GM12892 (cell line): ENCODE results near the gene RFNG. TPM values are rescaled to one million over a fixed set of nuclear protein-coding genes. Genes with fewer than 3 reads are reported as not detected.
A peak's percentile ranks its signal among the peaks of the same experiment; 100 is the strongest.

Experiments used
- DNase-seq: peaks from one replicate; pipeline ENCODE4 v3.0.0; 2011; ENCODE audit not compliant: insufficient read length
- FAIRE-seq: peaks from 2 replicates; lab custom pipeline; 2011; peaks lifted over from hg19 to GRCh38; lab: Jason Lieb, UNC
- POLR2A ChIP-seq: IDR thresholded peaks from 2 replicates; pipeline ENCODE4 v1.6.1; 2011; ENCODE audit warnings: low read depth, low read length, control low read depth
- POLR2AphosphoS5 ChIP-seq: IDR thresholded peaks from 2 replicates; pipeline ENCODE4 v1.6.1; 2011; ENCODE audit warnings: low read depth, low read length, control low read depth
- TAF1 ChIP-seq: IDR thresholded peaks from 2 replicates; pipeline ENCODE4 v1.6.1; 2011; ENCODE audit warnings: low read depth, mild to moderate bottlenecking, control low read depth, low read length, borderline replicate concordance
- polyA plus RNA-seq: library from polyadenylated mRNA; unstranded; fragments of >200 nt; gene quantifications from one replicate; pipeline ENCODE4 v1.2.1, GENCODE V29; 2012; ENCODE audit warnings: missing spikeins, inconsistent platforms; ENCODE audit not compliant: missing spikeins

Gene RFNG, protein sequence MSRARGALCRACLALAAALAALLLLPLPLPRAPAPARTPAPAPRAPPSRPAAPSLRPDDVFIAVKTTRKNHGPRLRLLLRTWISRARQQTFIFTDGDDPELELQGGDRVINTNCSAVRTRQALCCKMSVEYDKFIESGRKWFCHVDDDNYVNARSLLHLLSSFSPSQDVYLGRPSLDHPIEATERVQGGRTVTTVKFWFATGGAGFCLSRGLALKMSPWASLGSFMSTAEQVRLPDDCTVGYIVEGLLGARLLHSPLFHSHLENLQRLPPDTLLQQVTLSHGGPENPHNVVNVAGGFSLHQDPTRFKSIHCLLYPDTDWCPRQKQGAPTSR
- 7.1 TPM for polyA plus RNA-seq

- peak; percentile 99 for DNase-seq
- TF ChIP-seq POLR2AphosphoS5 (no peak), POLR2A (peak; percentile 38; the same call in 1 of the 2 replicates)
- FAIRE-seq = peak; percentile 95
These were observed at the start of gene RFNG, which contains the start of gene GPS1 for GRCh38 chr17:82051776-82052637. Gene RFNG (minus strand): TSS chr17:82051811. CDS start chr17:82051766, 45 bp downstream. Gene GPS1 (plus strand): TSS chr17:82051898. CDS start chr17:82051932, 34 bp downstream.

- no peak for DNase-seq
- TF ChIP-seq TAF1 (no peak), POLR2AphosphoS5 (no peak), POLR2A (no peak)
- FAIRE-seq = no peak
These were observed 49.7 kb upstream of the RFNG start for GRCh38 chr17:82101301-82101715.

DNA sequence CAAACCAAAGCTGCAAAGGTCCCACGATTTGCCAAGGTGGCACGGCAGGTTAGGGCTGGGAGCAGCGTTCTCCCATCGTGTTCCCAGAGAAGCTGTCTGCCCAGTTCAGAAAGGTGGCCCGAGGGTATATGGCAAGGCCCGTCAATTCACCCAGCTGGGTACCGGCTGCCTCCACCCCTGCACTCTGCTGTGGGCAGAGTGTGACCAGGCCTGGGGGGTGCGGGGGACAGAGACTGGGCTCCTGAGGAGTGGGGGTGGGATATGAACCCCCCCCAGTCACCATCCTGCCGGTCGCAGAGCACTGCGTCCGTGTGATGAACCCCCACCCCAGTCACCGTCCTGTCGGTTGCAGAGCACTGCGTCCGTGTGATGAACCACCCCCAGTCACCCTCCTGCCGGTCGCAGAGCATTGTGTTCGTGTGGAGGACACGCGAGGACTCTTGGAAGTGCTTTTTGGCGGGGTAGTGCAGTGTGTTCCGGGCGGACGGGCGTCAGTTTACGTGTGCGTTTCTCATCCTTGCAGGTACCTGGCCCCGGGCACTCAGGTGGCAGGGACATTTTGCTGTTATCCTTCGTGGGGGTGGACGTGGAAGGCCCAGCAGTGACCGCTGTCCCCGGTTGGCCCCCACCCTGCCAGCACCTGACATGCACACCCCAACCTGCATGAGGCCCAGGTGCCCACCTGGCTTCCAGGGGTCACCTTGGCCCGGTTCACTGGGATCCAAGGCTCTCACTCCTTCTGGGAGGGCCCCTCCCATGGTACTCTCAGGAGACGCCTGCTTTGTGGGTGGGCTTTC lies 49.1 kb upstream of the RFNG start:
- no peak; the same call in 1 of the 2 replicates for TF ChIP-seq POLR2A
- TF ChIP-seq TAF1 = no peak
- no peak for FAIRE-seq
- DNase-seq = no peak

- TF ChIP-seq POLR2A (peak; percentile 69; the same call in 1 of the 2 replicates), POLR2AphosphoS5 (no peak)
- FAIRE-seq (peak; percentile 42), DNase-seq (no peak)
These were observed 47.5 kb upstream of the RFNG start for GRCh38 chr17:82098939-82099763.

DNA sequence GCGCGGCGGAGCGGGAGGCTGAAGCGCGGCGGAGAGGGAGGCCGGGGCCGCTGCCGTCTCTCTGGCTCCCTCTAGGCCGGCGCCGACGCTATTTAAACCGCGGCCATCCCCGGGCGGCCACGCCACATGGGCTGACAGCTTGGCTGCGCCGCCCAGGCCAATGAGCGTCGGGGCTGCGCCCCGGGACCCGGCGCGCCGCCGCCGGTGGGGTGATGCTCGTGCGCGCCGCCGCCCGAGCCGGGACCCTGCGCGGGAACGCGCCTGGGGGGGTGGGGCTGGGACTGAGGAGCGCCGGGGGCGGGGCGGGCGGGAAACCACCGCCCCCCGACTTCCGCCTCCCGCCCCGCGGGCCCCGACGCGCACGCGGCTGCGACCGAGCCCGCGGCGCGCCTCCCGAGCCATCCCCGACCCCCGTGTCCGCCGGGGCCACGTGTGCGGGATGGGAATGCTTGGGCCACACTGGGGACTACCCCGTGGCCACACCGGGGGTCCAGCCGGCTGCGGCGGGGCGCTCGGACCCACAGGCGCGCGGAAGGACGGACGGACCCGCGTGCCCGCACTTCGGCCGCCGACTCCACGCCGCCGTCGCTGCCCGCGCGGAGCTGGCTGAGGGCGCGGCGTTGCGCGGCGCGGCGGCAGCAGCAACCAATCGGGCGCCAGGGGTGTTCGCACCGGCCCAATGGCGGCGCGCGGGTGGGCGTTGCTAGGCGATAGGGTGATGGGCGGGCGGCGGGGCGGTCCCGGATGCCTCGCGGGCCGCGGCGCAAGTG lies 46.7 kb upstream of the RFNG start, which contains the start of gene FASN:
Gene FASN (minus strand): TSS at position 68 of the 770 bp plus-strand sequence. CDS start 1,791 bp downstream, outside the sequence.
- FAIRE-seq (peak; percentile 98), DNase-seq (peak; percentile 100)
- TF ChIP-seq POLR2A (peak; percentile 94), TAF1 (peak; percentile 85), POLR2AphosphoS5 (peak; percentile 89)

- DNase-seq (no peak), FAIRE-seq (no peak)
- TF ChIP-seq TAF1 = no peak
- no peak for TF ChIP-seq POLR2AphosphoS5
- no peak for TF ChIP-seq POLR2A
These were observed 46.2 kb upstream of the RFNG start for GRCh38 chr17:82097919-82098168.

DNA sequence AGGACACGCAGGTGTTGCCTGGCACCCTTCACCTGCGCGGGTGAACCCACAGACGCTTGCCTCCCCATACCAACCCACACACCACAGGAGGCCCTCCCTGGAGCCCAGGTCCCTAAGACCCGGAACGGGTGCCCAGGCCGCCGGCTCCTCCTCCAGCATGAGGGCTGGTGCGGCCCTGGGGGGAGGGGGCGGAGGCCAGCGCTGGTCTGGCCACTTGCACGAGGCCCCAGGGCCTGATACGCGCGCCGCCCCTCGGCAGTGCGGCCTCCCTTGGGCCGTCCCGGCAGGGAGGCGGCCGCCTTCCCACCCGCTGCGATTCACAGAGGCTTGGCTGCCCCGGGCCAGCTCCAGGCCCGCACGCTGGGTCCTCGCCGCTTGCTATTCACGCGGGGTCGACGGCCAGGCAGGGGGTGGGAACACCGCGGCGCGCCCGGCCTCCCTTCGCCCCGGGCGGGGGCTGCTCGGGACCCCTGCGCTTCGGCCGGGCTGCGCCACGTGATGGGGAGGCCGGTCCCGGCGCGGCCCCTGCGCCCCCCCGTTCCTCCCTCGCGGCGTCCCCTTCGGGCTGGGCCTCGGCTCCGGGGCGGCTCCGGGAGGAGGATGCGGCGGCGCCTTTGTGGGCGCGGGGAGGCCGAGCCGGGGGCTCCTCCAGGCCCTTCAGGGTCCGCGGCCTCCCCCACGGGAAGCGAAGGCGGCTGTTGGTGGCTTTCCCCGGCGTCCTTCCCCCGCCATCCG lies 45.7 kb upstream of the RFNG start:
- no peak for TF ChIP-seq POLR2AphosphoS5
- TF ChIP-seq POLR2A = no peak
- no peak for TF ChIP-seq TAF1
- peak; percentile 77 for DNase-seq
- FAIRE-seq = peak; percentile 74

GRCh38 chr17:82096709-82097183 lies 45.1 kb upstream of the RFNG start:
- no peak for TF ChIP-seq POLR2A
- TF ChIP-seq POLR2AphosphoS5 = no peak; the same call in 1 of the 2 replicates
- no peak for TF ChIP-seq TAF1
- no peak for FAIRE-seq
- no peak for DNase-seq
